GM23338 (cell line): Measurements from ENCODE around the gene TAMM41. TPM values are rescaled to one million over a fixed set of nuclear protein-coding genes. Genes with fewer than 3 reads are reported as not detected.
"Not testable (repeated sequence)": the region's sequence is repeated elsewhere in the genome, so short reads cannot be mapped to it uniquely, and the experiment has no call there.

ENCODE experiments used
- ATAC-seq: fragments of 200-7000 bp; cut with Tn5 transposase; 3 replicates; pipeline ENCODE4 v1.9.1; 2020
- DNase-seq: peaks from one replicate; pipeline ENCODE4 v3.0.0-alpha.2; 2015; ENCODE audit warnings: low spot score
- H2AFZ ChIP-seq: fragments of 200-600 bp; sonication (generic); 2 replicates; pipeline ENCODE4 v1.8.0; 2016; ENCODE audit warnings: antibody characterized with exemption, mild to moderate bottlenecking, moderate library complexity
- H3F3A ChIP-seq: fragments of 200-600 bp; sonication (generic); replicated peaks from 2 replicates; pipeline ENCODE4 v1.8.0; 2017; ENCODE audit warnings: antibody characterized with exemption, mixed run types, low read depth
- H3K27ac ChIP-seq: fragments of 200-600 bp; sonication (generic); 2 replicates; pipeline ENCODE4 v1.6.1; 2016; ENCODE audit warnings: low read depth
- H3K27me3 ChIP-seq: fragments of 200-600 bp; sonication (generic); 2 replicates; pipeline ENCODE4 v1.8.0; 2016; ENCODE audit warnings: mild to moderate bottlenecking, mixed run types, moderate library complexity; ENCODE audit not compliant: insufficient read depth
- H3K36me3 ChIP-seq: fragments of 200-600 bp; sonication (generic); 2 replicates; pipeline ENCODE4 v1.8.0; 2016; ENCODE audit warnings: mild to moderate bottlenecking; ENCODE audit not compliant: insufficient read depth
- H3K4me1 ChIP-seq: fragments of 200-600 bp; sonication (generic); 2 replicates; pipeline ENCODE4 v1.8.0; 2016; ENCODE audit warnings: mild to moderate bottlenecking, moderate library complexity; ENCODE audit not compliant: insufficient read depth
- H3K4me2 ChIP-seq: fragments of 200-600 bp; sonication (generic); 2 replicates; pipeline ENCODE4 v1.7.1; 2017; ENCODE audit warnings: mixed run types
- H3K4me3 ChIP-seq: fragments of 200-600 bp; sonication (generic); 2 replicates; pipeline ENCODE4 v1.6.1; 2016; ENCODE audit warnings: mixed run types
- H3K79me2 ChIP-seq: fragments of 200-600 bp; sonication (generic); replicated peaks from 2 replicates; pipeline ENCODE4 v1.8.0; 2017; ENCODE audit warnings: mild to moderate bottlenecking; ENCODE audit not compliant: insufficient read depth
- H3K9me2 ChIP-seq: fragments of 200-600 bp; sonication (generic); 2 replicates; pipeline ENCODE4 v1.8.0; 2017; ENCODE audit not compliant: insufficient read depth
- H4K20me1 ChIP-seq: fragments of 200-600 bp; sonication (generic); replicated peaks from 2 replicates; pipeline ENCODE4 v1.8.0; 2017; ENCODE audit warnings: mild to moderate bottlenecking; ENCODE audit not compliant: insufficient read depth
- H3K27ac Mint-ChIP-seq: 2 replicates; pipeline ENCODE4 v1.8.0; 2020; ENCODE audit warnings: inconsistent platforms, mild to moderate bottlenecking, moderate library complexity, mixed read lengths
- H3K27me3 Mint-ChIP-seq: 3 replicates; pipeline ENCODE4 v1.8.0; 2022; ENCODE audit warnings: low read depth, mild to moderate bottlenecking, moderate library complexity, mixed read lengths, inconsistent platforms; ENCODE audit not compliant: insufficient read depth, poor library complexity
- H3K36me3 Mint-ChIP-seq: 3 replicates; pipeline ENCODE4 v1.8.0; 2021; ENCODE audit warnings: low read depth, mild to moderate bottlenecking, inconsistent platforms, moderate library complexity, mixed read lengths
- H3K4me1 Mint-ChIP-seq: 3 replicates; pipeline ENCODE4 v1.8.0; 2020; ENCODE audit warnings: mild to moderate bottlenecking, inconsistent platforms, mixed read lengths
- H3K4me3 Mint-ChIP-seq: 3 replicates; pipeline ENCODE4 v1.8.0; 2021; ENCODE audit warnings: moderate library complexity, mild to moderate bottlenecking, inconsistent platforms, mixed read lengths
- H3K9me3 Mint-ChIP-seq: 3 replicates; pipeline ENCODE4 v1.8.0; 2020; ENCODE audit warnings: moderate library complexity, mild to moderate bottlenecking, inconsistent platforms, mixed read lengths
- ETS1 ChIP-seq: IDR thresholded peaks from 2 replicates; pipeline ENCODE4 v1.6.1; 2016; ENCODE audit warnings: antibody characterized with exemption
- polyA plus RNA-seq: library from polyadenylated mRNA; unstranded; fragments of >200 nt; fragmentation: Nextera tagmentation; extraction: Ambion mirVana; gene quantifications from 2 replicates; pipeline ENCODE4 v1.2.1, GENCODE V29; 2016
- total RNA-seq: library from RNA; depleted of rRNA; stranded (reverse); fragments of >200 nt; shearing (Covaris generic); gene quantifications from 2 replicates; pipeline ENCODE4 v1.2.3, GENCODE V29; 2014
- TF ChIP-seq, protein P1 (sequence below), 2 experiments: fragments of 200-600 bp in 1 of 2; sonication (generic) in 1 of 2; conservative IDR thresholded peaks; 2 replicates each; pipeline versions ENCODE4 v1.5.1 to v1.6.1; 2016 to 2017; ENCODE audit warnings: antibody characterized with exemption in 2 of 2, low read depth in 2 of 2, mild to moderate bottlenecking in 2 of 2, moderate library complexity in 1 of 2

TAMM41 gene
- total and polyA plus RNA-seq, 2 experiments from 2014 or later = 8.9 to 19.2 TPM

DNA sequence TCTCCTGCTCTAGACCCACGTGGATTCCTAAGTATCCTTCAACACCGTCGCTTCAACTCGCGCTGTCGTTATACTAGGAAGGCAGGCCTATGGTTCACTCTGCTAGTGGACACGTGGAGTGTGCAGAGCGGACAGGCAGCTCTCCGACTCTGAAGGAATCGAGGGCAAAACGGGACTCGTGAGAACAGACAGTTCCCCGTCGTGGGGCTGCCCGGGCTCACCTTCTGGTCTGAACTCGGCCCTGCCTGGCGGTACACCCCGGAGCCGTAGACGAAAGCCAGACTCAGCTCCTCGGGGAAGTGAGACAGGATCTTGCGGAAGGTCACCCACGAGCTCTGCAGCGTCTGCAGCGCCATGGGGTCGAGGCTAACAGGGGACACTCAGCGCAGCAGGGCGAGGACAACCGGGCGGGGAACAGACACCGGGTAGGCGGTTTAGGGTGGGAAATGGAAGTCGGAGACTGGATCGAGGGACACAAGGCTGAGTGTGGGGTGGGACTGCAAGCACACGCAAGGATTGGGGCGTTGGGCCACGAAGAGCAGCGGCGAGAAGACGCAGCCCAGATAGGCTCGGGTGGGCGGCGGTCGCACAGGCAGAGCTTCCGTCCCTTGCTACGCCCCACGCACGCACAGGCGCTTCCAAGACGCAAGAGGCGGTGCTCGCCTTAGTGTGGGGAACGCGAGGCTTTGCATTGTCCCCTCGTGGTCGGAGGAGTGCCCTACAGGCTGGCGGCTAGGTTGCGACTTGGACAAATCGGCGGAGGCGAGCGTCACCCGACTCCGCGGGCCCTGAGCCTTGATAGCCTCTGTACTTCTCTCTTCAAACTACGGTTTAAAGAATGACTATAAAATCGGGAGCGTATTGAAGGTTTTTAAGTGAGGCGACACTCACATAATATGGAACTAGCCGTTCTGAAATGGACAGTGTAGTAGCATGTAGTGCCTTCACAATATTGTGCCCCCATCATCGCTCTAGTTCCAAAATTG lies at the start of gene TAMM41 (continued):
- TF ChIP-seq, protein P1, sequence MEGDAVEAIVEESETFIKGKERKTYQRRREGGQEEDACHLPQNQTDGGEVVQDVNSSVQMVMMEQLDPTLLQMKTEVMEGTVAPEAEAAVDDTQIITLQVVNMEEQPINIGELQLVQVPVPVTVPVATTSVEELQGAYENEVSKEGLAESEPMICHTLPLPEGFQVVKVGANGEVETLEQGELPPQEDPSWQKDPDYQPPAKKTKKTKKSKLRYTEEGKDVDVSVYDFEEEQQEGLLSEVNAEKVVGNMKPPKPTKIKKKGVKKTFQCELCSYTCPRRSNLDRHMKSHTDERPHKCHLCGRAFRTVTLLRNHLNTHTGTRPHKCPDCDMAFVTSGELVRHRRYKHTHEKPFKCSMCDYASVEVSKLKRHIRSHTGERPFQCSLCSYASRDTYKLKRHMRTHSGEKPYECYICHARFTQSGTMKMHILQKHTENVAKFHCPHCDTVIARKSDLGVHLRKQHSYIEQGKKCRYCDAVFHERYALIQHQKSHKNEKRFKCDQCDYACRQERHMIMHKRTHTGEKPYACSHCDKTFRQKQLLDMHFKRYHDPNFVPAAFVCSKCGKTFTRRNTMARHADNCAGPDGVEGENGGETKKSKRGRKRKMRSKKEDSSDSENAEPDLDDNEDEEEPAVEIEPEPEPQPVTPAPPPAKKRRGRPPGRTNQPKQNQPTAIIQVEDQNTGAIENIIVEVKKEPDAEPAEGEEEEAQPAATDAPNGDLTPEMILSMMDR (conservative IDR thresholded peaks at IDR 0.05; ENCODE audit: low read depth in 2 of 2) = peak; percentile 28 to 92

DNA sequence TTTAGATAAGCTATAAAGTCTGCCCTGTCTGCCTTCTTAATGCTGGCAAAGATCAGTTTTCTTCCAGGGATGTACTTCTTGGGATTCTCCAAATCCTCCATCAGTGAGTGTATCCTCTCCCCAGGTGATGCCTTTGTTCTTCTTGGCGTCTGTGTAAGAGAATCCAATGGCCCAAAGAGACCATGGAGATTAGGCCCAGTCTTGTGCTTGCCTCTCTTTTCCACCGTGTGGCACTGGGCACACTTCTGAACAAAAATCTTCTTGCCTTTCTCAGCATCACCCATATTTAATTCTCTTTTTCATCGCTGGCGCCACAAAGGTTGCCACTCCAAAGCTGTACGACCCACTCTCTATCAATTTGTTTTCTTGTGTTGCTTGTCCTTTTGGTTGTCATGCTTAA lies 32.2 kb upstream of the TAMM41 start:
- TF ChIP-seq, protein P1 (conservative IDR thresholded peaks at IDR 0.05; ENCODE audit: low read depth in 2 of 2) = peak; percentile 37 to 60
- no peak for TF ChIP-seq ETS1
- no peaks in the 10 kb centered on the region for H4K20me1 ChIP-seq
- H3K27ac Mint-ChIP-seq = no peak overlapping the region
- no peak overlapping the region for H3K27ac ChIP-seq
- no peak overlapping the region for H3K4me2 ChIP-seq
- H3K4me3 Mint-ChIP-seq = no peak overlapping the region
- ATAC-seq (peak; percentile 57; the same call in 2 of the 3 replicates), DNase-seq (peak; percentile 36)
- H3K27me3 Mint-ChIP-seq = peaks cover 2% of the 10 kb centered on the region
- no peaks in the 10 kb centered on the region for H3K4me1 Mint-ChIP-seq
- H3K36me3 ChIP-seq = no peaks in the 10 kb centered on the region
- no peaks in the 10 kb centered on the region for H3K27me3 ChIP-seq
- H2AFZ ChIP-seq = no peak overlapping the region
- H3K79me2 ChIP-seq = no peaks in the 10 kb centered on the region
- H3F3A ChIP-seq = no peaks in the 10 kb centered on the region
- no peak overlapping the region for H3K4me3 ChIP-seq
- no peaks in the 10 kb centered on the region for H3K36me3 Mint-ChIP-seq
- H3K9me3 Mint-ChIP-seq = no peaks in the 10 kb centered on the region
- H3K4me1 ChIP-seq = no peaks in the 10 kb centered on the region
- no peaks in the 10 kb centered on the region for H3K9me2 ChIP-seq

- H3K27me3 Mint-ChIP-seq, H3K4me1 Mint-ChIP-seq, ATAC-seq: not testable (repeated sequence)
Observed at GRCh38 chr3:11874707-11875106, 28.0 kb upstream of the TAMM41 start.

GRCh38 chr3:11863739-11864138 lies 17.1 kb upstream of the TAMM41 start:
- not testable (repeated sequence) for H3K4me1 ChIP-seq, H3K27me3 ChIP-seq, H3K9me2 ChIP-seq, H2AFZ ChIP-seq, H3K4me2 ChIP-seq, H3K4me3 Mint-ChIP-seq, H3K79me2 ChIP-seq, DNase-seq, H3K27ac ChIP-seq, H3K36me3 ChIP-seq, H3K4me3 ChIP-seq, H3K27ac Mint-ChIP-seq, H3F3A ChIP-seq, H4K20me1 ChIP-seq, H3K36me3 Mint-ChIP-seq, ATAC-seq, H3K4me1 Mint-ChIP-seq, H3K27me3 Mint-ChIP-seq
- H3K9me3 Mint-ChIP-seq = peaks cover 18% of the 10 kb centered on the region

More at GRCh38 chr3:11874707-11875106, 28.0 kb upstream of the TAMM41 start:
- H3K4me2 ChIP-seq, H3K4me1 ChIP-seq, H3K9me3 Mint-ChIP-seq, H3K9me2 ChIP-seq, H3F3A ChIP-seq, H3K4me3 ChIP-seq, H3K79me2 ChIP-seq, H3K27me3 ChIP-seq, H3K4me3 Mint-ChIP-seq, H3K36me3 Mint-ChIP-seq, H2AFZ ChIP-seq, H3K27ac Mint-ChIP-seq, H3K27ac ChIP-seq, DNase-seq, H3K36me3 ChIP-seq, H4K20me1 ChIP-seq: not testable (repeated sequence)

- not testable (repeated sequence) for H3K4me2 ChIP-seq, H3K9me2 ChIP-seq, H3K36me3 Mint-ChIP-seq, H3K4me1 Mint-ChIP-seq, DNase-seq, H3K4me3 Mint-ChIP-seq, H3K79me2 ChIP-seq, H3K27ac Mint-ChIP-seq, H4K20me1 ChIP-seq, H3F3A ChIP-seq, H3K4me1 ChIP-seq, H3K4me3 ChIP-seq, H3K27me3 ChIP-seq, H2AFZ ChIP-seq, H3K27ac ChIP-seq, H3K36me3 ChIP-seq, H3K27me3 Mint-ChIP-seq, ATAC-seq
- H3K9me3 Mint-ChIP-seq = peaks cover 18% of the 10 kb centered on the region
Observed at GRCh38 chr3:11862584-11862983, 15.9 kb upstream of the TAMM41 start.
